GM18498 (cell line): Measurements from ENCODE around the gene OOSP1.
"Not testable (repeated sequence)": the region's sequence is repeated elsewhere in the genome, so short reads cannot be mapped to it uniquely, and the experiment has no call there.

Experiments used
- ATAC-seq: cut with Tn5 transposase; IDR thresholded peaks from one replicate; pipeline ENCODE4 v1.9.1; 2021; ENCODE audit warnings: mild to moderate bottlenecking, moderate library complexity; ENCODE audit not compliant: unreplicated experiment

The OOSP1 gene

DNA sequence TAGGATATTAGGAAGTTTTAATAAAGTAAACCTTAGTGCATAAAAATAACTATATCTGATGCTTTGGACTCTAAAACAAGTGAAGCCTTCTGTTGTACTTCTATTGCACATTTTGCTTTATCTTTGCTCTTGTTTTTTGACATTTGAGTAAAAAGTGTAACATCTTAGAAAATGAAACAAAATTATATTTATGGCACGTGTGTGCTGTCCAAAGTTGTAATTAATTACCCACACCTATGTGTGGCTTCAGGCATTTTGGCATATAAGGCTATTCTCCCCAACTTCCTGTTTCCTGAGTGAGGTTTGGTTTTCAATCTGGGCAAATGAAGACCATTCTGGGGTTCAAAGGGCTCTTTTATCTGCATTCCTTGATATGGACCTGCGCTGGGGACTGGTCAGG, at the start of gene OOSP1:
TSS of gene OOSP1 (plus strand) at position 301 of the 400 bp plus-strand sequence. CDS start at position 324, 23 bp downstream.
- no peak for ATAC-seq

DNA sequence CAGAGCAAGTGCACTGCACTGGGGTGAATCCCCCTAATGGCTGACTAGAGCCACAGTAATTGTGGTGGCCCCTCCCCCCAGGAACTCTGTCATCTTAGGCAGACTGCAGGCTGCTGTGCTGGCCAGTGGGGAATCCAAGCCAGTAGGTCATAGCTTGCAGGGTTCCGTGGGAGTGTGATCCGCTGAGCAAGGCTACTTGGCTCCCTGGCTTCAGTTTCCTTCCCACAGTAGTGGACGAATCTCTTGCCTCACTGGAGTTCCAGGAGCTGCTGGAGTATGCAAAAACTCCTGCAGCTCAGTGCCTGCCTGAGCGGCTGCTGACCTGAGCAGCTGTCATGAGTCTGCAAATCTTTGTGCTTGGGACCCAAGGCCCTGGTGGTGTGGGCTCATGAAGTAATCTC, 46.5 kb upstream of the OOSP1 start:
- no peak for ATAC-seq

- ATAC-seq = no peak
Observed at GRCh38 chr11:59894616-59895015, 43.6 kb upstream of the OOSP1 start.

DNA sequence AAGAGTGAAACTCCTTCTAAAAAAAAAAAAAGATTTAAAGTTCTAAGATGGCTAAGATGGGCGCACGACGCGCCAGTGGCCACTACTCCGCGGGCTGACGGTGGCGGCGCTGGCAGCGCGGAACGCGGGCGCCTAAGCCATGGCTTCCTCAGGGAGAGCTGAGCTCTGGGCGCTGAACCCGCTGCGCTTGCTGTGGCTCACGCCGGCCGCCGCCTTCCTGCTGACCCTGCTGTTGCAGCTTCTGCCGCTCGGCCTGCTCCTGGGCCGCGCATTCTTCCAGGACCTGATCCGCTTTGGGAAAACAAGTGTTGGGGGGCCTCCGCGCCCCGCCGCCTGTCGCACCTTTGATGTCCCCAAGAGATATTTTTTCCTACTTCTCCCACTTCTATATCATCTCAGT, 40.2 kb upstream of the OOSP1 start:
- ATAC-seq = no peak

DNA sequence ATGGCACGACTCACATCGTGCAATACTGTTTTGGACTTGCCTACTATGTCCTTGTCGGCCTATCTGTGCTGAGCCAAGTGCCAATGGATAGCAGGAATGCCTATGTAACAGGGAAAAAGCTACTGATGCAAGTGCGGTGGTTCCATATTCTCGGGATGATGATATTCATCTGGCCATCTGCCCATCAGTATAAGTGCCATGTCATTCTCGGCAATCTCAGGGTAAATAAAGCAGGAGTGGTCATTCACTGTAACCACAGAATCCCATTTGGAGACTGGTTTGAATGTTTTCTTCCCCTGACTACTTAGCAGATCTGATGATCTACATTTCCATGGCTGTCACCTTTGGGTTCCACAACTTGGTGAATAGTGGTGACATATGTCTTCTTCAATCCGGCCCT, 39.6 kb upstream of the OOSP1 start:
- ATAC-seq = no peak

GRCh38 chr11:59899532-59899931, 38.7 kb upstream of the OOSP1 start:
- no peak for ATAC-seq

DNA sequence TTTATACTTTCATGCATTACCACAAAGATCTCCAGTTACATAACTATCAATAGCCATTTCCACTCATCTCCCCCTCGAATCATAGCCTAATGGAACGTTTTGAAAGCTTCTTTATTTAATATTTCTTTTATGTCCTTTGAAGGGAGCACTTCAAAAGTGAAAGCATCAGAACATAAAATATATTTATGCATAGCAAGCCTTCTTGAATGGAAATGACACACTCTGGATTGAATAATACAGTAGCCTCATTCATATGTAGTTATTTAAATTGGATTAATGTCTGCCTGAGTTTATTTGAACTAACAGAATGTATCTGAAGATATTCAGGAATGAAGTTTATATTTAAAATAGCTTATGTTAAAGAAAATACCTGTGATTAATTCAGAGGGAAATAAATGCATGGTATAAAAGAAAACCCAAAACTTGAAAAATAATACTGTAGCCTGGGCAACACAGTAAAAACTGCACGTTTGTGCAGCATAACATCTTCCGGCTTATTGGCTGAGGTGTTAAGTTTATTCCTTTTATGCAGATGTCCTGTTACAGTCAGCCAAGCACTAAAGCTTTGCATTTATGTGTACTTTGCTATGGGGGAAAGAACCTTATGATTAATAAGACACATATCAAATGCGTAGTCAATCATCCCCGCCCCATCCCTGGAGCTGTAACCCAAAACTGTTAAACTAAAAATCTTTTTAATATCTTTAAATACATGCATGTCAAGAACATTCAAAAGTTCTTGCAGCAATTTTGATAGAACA, 37.7 kb upstream of the OOSP1 start:
- no peak for ATAC-seq

- ATAC-seq = no peak
Observed at GRCh38 chr11:59901306-59901705, 36.9 kb upstream of the OOSP1 start.

- not testable (repeated sequence) for ATAC-seq
Observed at GRCh38 chr11:59903569-59903968, 34.7 kb upstream of the OOSP1 start.

GRCh38 chr11:59918480-59918879, 19.8 kb upstream of the OOSP1 start:
- ATAC-seq = no peak

GRCh38 chr11:59918987-59919589, 19.1 kb upstream of the OOSP1 start:
- ATAC-seq = no peak

DNA sequence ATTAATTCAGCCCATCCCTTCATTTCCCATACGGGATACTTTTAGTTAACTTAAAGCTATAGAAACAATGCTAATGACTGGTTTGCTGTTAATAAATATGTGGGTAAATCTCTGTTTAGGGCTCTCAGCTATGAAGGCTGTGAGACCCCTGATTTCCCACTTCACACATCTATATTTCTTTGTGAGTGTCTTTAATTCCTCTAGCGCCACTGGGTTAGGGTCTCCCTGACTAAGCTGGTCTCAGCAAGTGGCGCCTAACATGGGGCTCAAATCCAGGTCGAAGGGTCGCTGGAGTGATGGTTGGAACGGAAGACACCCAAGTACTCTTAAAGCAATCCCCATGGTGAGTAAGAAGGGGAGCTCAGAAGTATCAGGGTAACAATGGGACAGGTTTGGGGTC, 14.4 kb upstream of the OOSP1 start:
- ATAC-seq = no peak

- no peak for ATAC-seq
Observed at GRCh38 chr11:59931688-59932087, 6.5 kb upstream of the OOSP1 start.

GRCh38 chr11:59938718-59939117, 486 bp downstream of the OOSP1 start:
- no peak for ATAC-seq

- ATAC-seq = no peak
Observed at GRCh38 chr11:59939482-59939881, 1.2 kb downstream of the OOSP1 start.

DNA sequence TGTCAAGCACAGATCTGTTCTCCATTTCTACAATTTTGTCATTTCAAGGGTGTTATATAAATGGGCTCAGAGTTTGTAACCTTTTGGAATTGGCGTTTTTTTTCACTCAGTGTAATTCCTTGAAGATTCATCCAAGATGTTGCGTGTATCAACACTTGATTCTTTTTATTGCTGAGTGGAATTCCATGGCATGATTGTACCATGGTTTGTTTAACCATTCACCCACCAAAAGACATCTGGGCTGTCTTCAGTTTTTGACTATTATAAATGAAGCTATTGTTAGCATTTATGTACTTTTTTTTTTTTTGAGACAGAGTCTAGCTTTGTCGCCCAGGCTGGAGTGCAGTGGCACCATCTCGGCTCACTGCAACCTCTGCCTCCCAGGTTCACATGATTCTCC, 2.9 kb downstream of the OOSP1 start:
- ATAC-seq = no peak

DNA sequence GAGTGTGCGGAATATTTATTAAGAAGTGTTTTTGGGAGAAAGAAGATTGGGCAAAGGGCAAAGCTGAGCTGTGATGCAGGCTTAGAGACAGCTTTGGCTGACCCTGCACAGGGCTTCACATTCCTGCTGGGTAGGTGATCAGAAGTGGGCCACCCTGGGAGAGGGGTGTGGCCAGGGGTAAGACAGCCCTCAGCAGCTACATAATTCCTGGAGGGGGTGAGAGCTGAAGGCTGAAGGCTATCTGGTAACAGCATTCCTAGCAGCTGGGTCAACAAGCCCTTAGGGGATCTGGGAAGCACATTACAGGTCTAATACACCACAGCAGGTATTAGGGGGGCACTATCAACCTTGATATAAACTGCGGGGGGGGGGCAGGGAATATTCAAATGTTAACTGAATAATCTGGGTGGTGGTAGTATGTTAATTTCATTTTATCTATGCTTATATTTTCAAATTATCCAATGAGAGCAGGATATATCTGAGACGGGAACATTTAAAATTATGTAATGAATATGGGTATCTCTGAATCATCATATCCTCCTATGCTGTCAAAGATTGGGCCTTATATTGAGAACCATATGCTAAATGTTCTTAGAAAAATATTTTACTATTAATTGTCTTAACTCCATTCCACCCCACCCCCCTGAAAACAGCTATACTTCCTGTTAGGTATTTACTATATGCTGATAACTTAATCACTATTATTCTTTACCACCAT, 5.9 kb downstream of the OOSP1 start:
- ATAC-seq = no peak

GRCh38 chr11:59944720-59945119, 6.5 kb downstream of the OOSP1 start:
- ATAC-seq = no peak

DNA sequence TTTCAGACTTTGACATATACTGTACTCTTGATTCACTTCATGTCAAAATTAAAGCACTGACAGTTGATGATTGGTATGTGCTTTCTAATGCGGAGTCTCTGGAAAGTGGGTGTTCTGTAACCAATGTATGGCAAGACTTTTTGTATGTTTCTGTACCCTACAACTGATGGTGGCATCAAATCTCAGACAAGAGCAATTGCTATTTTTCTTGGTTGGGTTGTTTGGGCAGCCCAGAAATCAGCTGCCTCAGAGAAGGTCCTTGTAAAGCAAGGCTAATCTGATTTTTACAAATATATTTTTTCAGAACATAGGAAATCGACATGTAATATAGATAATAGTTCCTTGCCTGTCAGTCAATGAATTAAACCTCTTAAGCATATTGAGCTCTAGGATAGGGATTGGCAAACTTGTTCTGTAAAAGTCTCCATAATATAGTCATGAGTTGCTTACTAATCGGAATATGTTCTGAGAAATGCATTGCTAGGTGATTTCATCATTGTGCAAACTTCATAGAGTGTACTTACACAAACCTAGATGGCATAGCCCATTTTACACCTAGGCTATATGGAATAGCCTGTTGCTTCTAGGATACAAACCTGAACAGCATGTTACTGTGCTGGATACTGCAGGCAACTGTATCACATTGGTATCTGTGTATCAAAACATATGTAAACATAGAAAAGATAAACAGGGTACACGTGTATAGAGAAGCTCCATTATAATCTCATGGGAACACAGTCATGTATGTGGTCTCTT, 15.4 kb downstream of the OOSP1 start:
- no peak for ATAC-seq

- ATAC-seq = no peak
Observed at GRCh38 chr11:59954219-59954847, 16.1 kb downstream of the OOSP1 start.

DNA sequence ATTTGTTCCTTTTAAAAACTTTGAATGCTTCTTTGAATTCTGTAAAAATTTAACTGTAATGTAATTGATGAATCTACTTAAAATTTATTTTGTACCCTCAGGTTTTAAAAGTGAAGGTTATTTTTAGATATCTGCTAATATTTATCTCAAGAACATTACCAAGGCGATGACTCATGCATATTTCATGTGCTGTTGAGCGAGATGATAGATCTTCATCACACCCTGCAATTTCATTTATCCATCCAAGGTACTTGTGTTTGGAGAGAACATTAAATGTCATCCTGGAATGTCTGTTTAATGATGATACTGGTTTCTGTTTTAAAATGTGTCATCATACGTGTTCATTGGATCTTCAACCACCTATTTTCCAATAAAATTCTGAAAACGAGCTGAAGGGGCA, 18.9 kb downstream of the OOSP1 start:
- ATAC-seq = no peak
